H9 (cell line): ENCODE measurements around the gene SPATS2. TPM values are rescaled to one million over a fixed set of nuclear protein-coding genes. Genes with fewer than 3 reads are reported as not detected.

Source experiments
- DNase-seq: peaks from one replicate; pipeline ENCODE4 v3.0.0-alpha.2; 2017
- H2AFZ ChIP-seq: one replicate; pipeline ENCODE4 v1.6.1; 2013; ENCODE audit warnings: mild to moderate bottlenecking, low read length, control low read depth, moderate library complexity
- H2AK5ac ChIP-seq: 2 replicates; pipeline ENCODE4 v1.6.1; 2013; ENCODE audit warnings: low read length, control low read depth, mixed read lengths; ENCODE audit not compliant: insufficient read length
- H2BK120ac ChIP-seq: one replicate; pipeline ENCODE4 v1.6.1; 2013; ENCODE audit warnings: low read depth, mild to moderate bottlenecking, low read length, control low read depth, inconsistent platforms; ENCODE audit not compliant: poor library complexity, severe bottlenecking
- H2BK12ac ChIP-seq: 2 replicates; pipeline ENCODE4 v1.6.1; 2013; ENCODE audit warnings: low read length, control low read depth, mixed read lengths, low read depth; ENCODE audit not compliant: insufficient read length
- H2BK15ac ChIP-seq: 2 replicates; pipeline ENCODE4 v1.6.1; 2013; ENCODE audit warnings: low read depth, low read length, control low read depth
- H2BK20ac ChIP-seq: one replicate; pipeline ENCODE4 v1.6.1; 2013; ENCODE audit warnings: low read depth, mild to moderate bottlenecking, low read length, control low read depth, inconsistent platforms; ENCODE audit not compliant: poor library complexity, severe bottlenecking
- H2BK5ac ChIP-seq: 2 replicates; pipeline ENCODE4 v1.6.1; 2013; ENCODE audit warnings: low read length, control low read depth, mixed read lengths; ENCODE audit not compliant: insufficient read length
- H3K14ac ChIP-seq: 2 replicates; pipeline ENCODE4 v1.6.1; 2013; ENCODE audit warnings: low read length, control low read depth; ENCODE audit not compliant: insufficient read depth
- H3K18ac ChIP-seq: 2 replicates; pipeline ENCODE4 v1.6.1; 2013; ENCODE audit warnings: low read depth, mild to moderate bottlenecking, mixed read lengths, low read length, control low read depth; ENCODE audit not compliant: insufficient read length
- H3K23ac ChIP-seq: 2 replicates; pipeline ENCODE4 v1.6.1; 2013; ENCODE audit warnings: low read length, control low read depth, mixed read lengths, low read depth; ENCODE audit not compliant: insufficient read length
- H3K23me2 ChIP-seq: 2 replicates; pipeline ENCODE4 v1.6.1; 2013; ENCODE audit warnings: low read depth, mild to moderate bottlenecking, mixed read lengths, low read length, control low read depth; ENCODE audit not compliant: insufficient read length, poor library complexity, severe bottlenecking
- H3K27ac ChIP-seq: 2 replicates; pipeline ENCODE4 v1.5.1; 2013; ENCODE audit warnings: low read length, control low read depth, mixed read lengths, low read depth; ENCODE audit not compliant: insufficient read length
- H3K27me3 ChIP-seq: 2 replicates; pipeline ENCODE4 v1.6.1; 2013; ENCODE audit warnings: low read length, control low read depth, inconsistent platforms; ENCODE audit not compliant: insufficient read depth
- H3K4ac ChIP-seq: 2 replicates; pipeline ENCODE4 v1.6.1; 2013; ENCODE audit warnings: low read depth, mild to moderate bottlenecking, control low read depth, inconsistent platforms, low read length, moderate library complexity
- H3K4me1 ChIP-seq: 2 replicates; pipeline ENCODE4 v1.6.1; 2013; ENCODE audit warnings: low read length, control low read depth, inconsistent platforms; ENCODE audit not compliant: insufficient read depth
- H3K4me2 ChIP-seq: 2 replicates; pipeline ENCODE4 v1.6.1; 2013; ENCODE audit warnings: low read length, control low read depth, mixed read lengths; ENCODE audit not compliant: insufficient read length, insufficient read depth
- H3K56ac ChIP-seq: 2 replicates; pipeline ENCODE4 v1.6.1; 2013; ENCODE audit warnings: low read depth, mild to moderate bottlenecking, mixed read lengths, low read length, control low read depth; ENCODE audit not compliant: insufficient read length
- H3K79me1 ChIP-seq: 2 replicates; pipeline ENCODE4 v1.6.1; 2013; ENCODE audit warnings: low read depth, mild to moderate bottlenecking, moderate library complexity, low read length, control low read depth, inconsistent platforms; ENCODE audit not compliant: insufficient read depth, poor library complexity, severe bottlenecking
- H3K79me2 ChIP-seq: 2 replicates; pipeline ENCODE4 v1.6.1; 2013; ENCODE audit warnings: low read length, control low read depth, inconsistent platforms; ENCODE audit not compliant: insufficient read depth
- H3K9ac ChIP-seq: 2 replicates; pipeline ENCODE4 v1.6.1; 2013; ENCODE audit warnings: low read length, control low read depth, mixed read lengths; ENCODE audit not compliant: insufficient read length; ENCODE audit errors: extremely low read depth
- H3K9me3 ChIP-seq: one replicate; pipeline ENCODE4 v1.6.1; 2013; ENCODE audit warnings: low read depth, low read length, inconsistent platforms; ENCODE audit not compliant: control insufficient read depth
- H3T11ph ChIP-seq: one replicate; pipeline ENCODE4 v1.6.1; 2013; ENCODE audit warnings: mild to moderate bottlenecking, low read length, control low read depth, inconsistent platforms
- H4K20me1 ChIP-seq: one replicate; pipeline ENCODE4 v1.6.1; 2013; ENCODE audit not compliant: control insufficient read depth, insufficient read length, insufficient read depth
- H4K5ac ChIP-seq: 2 replicates; pipeline ENCODE4 v1.6.1; 2013; ENCODE audit warnings: low read depth, mild to moderate bottlenecking, mixed read lengths, low read length, control low read depth; ENCODE audit not compliant: insufficient read length
- H4K8ac ChIP-seq: replicated peaks from 2 replicates; pipeline ENCODE4 v1.6.1; 2013; ENCODE audit warnings: low read length, control low read depth, mixed read lengths, low read depth; ENCODE audit not compliant: insufficient read length
- H4K91ac ChIP-seq: 2 replicates; pipeline ENCODE4 v1.6.1; 2013; ENCODE audit warnings: low read depth, mild to moderate bottlenecking, moderate library complexity, mixed read lengths, low read length, control low read depth; ENCODE audit not compliant: insufficient read length
- H3K27ac Mint-ChIP-seq, 3 experiments: 2 replicates in 2 of 3; 3 replicates in 1 of 3; pipeline ENCODE4 v1.8.0; 2020 to 2021; ENCODE audit warnings: mixed read lengths in 3 of 3, mild to moderate bottlenecking in 1 of 3, moderate library complexity in 1 of 3
- H3K27me3 Mint-ChIP-seq: 2 replicates; pipeline ENCODE4 v1.8.0; 2021; ENCODE audit warnings: low read depth, mild to moderate bottlenecking, moderate library complexity, mixed read lengths
- H3K36me3 Mint-ChIP-seq, 3 experiments: 2 replicates in 2 of 3; 3 replicates in 1 of 3; pipeline ENCODE4 v1.8.0; 2020 to 2021; ENCODE audit warnings: low read depth in 3 of 3, mixed read lengths in 3 of 3; ENCODE audit not compliant: insufficient read depth in 1 of 3
- H3K4me1 Mint-ChIP-seq, 2 experiments: 2 replicates each; pipeline ENCODE4 v1.8.0; 2020; ENCODE audit warnings: mixed read lengths in 2 of 2
- H3K4me3 Mint-ChIP-seq, 2 experiments: 2 replicates in 1 of 2; 3 replicates in 1 of 2; pipeline ENCODE4 v1.8.0; 2020 to 2021; ENCODE audit warnings: mild to moderate bottlenecking in 2 of 2, mixed read lengths in 2 of 2, moderate library complexity in 1 of 2
- H3K9me3 Mint-ChIP-seq, 2 experiments: 2 replicates in 1 of 2; 3 replicates in 1 of 2; pipeline ENCODE4 v1.8.0; 2020; ENCODE audit warnings: mild to moderate bottlenecking in 2 of 2, mixed read lengths in 2 of 2, moderate library complexity in 1 of 2
- CTCF ChIP-seq: fragments of 200-600 bp; sonication (generic); conservative IDR thresholded peaks from 3 replicates; pipeline ENCODE4 v1.8.0; 2021; ENCODE audit warnings: antibody characterized with exemption, mild to moderate bottlenecking
- WGBS: extraction: QIAGEN DNeasy Blood & Tissue Kit; methylation state at CpG from one replicate; pipeline ENCODE4 v1.1.7; 2013; ENCODE audit warnings: missing lambda C conversion rate, low lambda C conversion rate, mixed read lengths; ENCODE audit not compliant: insufficient read length; ENCODE audit errors: extremely low coverage; 5-methylcytosine and 5-hydroxymethylcytosine counted together
- total RNA-seq: library from RNA; stranded (reverse); gene quantifications from 2 replicates; pipeline ENCODE4 v1.2.1, GENCODE V29; 2021

Gene SPATS2
- total RNA-seq, 1 experiment from 2014 or later = 17.1 TPM

DNA sequence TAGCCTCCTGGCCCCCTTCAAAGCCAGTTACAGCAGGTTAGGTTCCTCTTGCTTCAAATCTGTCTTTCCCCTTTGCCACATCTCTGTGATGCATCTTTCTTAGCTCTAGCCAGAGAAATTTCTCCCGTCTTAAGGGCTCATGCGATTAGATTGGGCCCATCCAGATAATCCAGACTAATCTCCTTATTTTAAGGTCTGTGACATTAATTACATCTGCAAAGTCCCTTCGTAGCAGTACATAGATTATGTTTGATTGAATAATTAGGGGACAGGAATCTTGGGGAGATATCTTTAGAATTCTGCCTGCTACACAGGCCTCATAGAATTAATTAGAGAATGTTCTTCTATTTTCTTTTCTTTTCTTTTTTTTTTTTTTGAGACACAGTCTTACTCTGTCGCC, 79.3 kb downstream of the SPATS2 start:
- H2BK12ac ChIP-seq = no peak overlapping the region
- H4K5ac ChIP-seq = no peak overlapping the region
- H4K91ac ChIP-seq = no peak overlapping the region
- Mint-ChIP-seq H3K4me3 (no peak overlapping the region), H3K27ac (no peak overlapping the region), H3K36me3 (peaks cover 7 to 21% (median 13%) of the 10 kb centered on the region in 3 experiments), H3K27me3 (no peaks in the 10 kb centered on the region), H3K4me1 (no peaks in the 10 kb centered on the region), H3K9me3 (peaks cover 3 to 9% of the 10 kb centered on the region in 2 experiments; a peak in 3 of 5 replicates)
- H3K4ac ChIP-seq = no peak overlapping the region
- H2BK120ac ChIP-seq = no peak overlapping the region
- no peak overlapping the region for H2BK15ac ChIP-seq
- no peak overlapping the region for H3K23ac ChIP-seq
- no peak overlapping the region for H3K18ac ChIP-seq
- H2BK5ac ChIP-seq = no peak overlapping the region
- no peak overlapping the region for H2AFZ ChIP-seq
- peaks cover 3% of the 10 kb centered on the region for H3K79me1 ChIP-seq
- no peak overlapping the region for H3K14ac ChIP-seq
- no peaks in the 10 kb centered on the region for H3K27me3 ChIP-seq
- H3K4me1 ChIP-seq = no peaks in the 10 kb centered on the region
- no peak overlapping the region for H3K9ac ChIP-seq
- no peak overlapping the region for H2BK20ac ChIP-seq
- no peak overlapping the region for H4K8ac ChIP-seq
- H2AK5ac ChIP-seq = no peak overlapping the region
- H4K20me1 ChIP-seq = no peaks in the 10 kb centered on the region
- no peaks in the 10 kb centered on the region for H3K9me3 ChIP-seq
- no CpG with 5 or more reads among the region's 4 CpGs for WGBS
- no peak overlapping the region for H3T11ph ChIP-seq
- DNase-seq = no peak
- no peak overlapping the region for H3K27ac ChIP-seq
- H3K79me2 ChIP-seq = no peaks in the 10 kb centered on the region
- H3K4me2 ChIP-seq = no peak overlapping the region
- TF ChIP-seq CTCF = no peak
- no peak overlapping the region for H3K56ac ChIP-seq
- no peaks in the 10 kb centered on the region for H3K23me2 ChIP-seq
